ENCODE results near the gene HTRA3.

The HTRA3 gene

DNA sequence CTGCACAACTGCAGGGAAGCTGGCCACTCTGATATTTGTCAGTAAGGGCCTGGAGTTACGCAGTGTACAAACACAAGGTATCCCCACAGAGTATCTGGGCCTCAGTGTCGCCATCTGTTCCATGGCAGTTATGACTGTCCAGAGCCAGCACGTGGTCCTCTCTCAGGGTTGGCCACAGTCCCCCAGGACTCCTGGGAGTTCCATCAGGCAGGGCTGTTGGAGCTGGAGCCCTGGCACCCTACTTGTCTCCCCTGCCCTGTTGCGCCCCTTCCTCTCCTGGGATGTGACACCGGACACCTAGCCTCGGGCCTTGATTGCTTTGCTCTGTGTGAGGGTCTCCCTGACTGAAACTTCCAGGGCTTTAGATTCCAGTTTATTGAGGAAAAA, 8.4 kb downstream of the HTRA3 start:
- Mint-ChIP-seq H3K4me1 (peaks cover 4% of the 10 kb centered on the region), H3K4me3 (no peak overlapping the region), H3K9me3 (no peaks in the 10 kb centered on the region), H3K27ac (no peak overlapping the region), H3K36me3 (no peaks in the 10 kb centered on the region)
- DNase-seq (ENCODE audit: low spot score in 2 of 2): no peak
- no peak for ATAC-seq

DNA sequence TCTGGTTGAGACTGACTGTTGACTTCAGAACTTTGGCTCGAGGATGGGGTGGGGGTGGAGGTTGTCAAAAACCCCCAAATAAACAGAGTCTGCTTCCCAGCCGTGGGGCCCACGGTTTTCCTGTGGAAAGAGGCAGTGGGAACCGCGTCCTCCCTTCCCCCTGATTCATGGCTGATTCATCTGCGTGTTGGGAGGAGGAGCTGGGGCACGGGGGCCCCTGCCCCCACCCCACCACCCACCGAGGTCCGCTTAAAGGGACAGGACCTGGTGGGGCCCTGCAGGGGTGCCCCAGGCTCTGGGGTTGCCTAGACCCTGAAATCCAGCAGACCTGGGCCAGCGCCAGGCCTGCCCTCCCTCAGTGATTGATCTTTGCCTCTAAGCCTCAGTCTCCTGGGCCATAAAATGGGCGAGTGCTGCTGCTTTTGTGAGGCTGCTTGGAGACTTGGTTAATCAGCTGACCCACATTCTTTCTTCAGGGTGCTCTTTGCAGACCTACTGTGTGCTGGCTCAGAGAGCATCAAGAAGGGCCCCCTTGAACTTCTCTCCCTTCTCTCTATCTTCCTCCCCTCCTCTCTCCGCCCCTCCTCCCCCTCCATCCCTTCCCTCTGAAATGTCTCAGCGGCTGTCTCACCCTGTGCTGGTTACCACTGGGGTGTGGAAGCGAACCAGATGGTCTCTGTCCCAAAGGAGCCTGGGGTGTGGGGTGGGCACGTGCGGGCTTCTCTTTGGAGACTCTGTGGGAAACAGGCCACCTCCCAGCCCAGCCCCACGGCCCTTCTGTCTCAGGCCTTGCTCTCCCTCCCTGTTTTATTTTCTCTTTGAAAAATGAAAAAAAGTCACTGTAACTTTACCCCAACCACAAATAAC, 9.1 kb downstream of the HTRA3 start:
- no peaks in the 10 kb centered on the region for H3K36me3 Mint-ChIP-seq
- no peaks in the 10 kb centered on the region for H3K9me3 Mint-ChIP-seq
- no peak for ATAC-seq
- no peak overlapping the region for H3K27ac Mint-ChIP-seq
- peaks cover 4% of the 10 kb centered on the region for H3K4me1 Mint-ChIP-seq
- no peak overlapping the region for H3K4me3 Mint-ChIP-seq
- no peak for DNase-seq (ENCODE audit: low spot score in 2 of 2)

DNA sequence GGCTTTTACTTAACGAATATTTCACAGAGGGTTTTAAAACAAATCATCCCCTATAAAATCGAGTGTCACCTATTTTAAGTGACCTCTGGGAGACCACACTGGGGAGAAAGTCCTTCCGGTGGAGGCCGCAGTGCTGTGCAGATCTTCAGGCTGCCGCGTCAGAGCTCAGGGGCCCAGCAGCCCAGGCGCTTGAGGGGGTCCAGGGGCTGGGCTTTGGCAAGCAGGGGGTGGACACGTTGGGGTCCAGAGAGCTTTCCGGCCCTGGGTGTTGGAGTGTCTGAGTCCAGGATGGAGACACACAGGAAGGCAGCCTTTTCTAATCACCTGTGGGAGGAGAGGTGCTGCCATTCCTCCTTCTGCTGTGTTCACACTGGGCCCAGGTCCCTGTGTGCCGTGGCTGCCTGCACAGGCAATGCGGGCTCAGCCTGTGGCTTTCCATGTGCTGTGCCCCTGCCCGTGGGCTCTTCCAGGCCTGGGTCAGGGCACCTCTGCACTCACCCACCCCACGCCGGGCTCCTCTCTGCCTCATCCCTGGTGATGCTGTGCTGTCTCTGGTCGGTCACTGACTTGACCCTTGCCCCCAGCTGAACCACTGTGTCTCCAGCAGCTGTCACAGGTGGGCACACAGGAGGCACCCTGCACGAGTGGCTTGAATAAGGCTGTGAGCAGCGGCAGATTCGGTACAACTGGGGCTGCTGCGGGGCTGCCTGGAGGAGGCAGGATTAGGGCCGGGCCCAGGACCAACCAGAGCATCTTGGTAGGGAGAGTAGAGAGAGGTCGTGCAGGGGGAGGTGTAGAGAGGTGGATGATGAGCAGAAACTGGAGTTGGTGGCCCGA, 10.0 kb downstream of the HTRA3 start:
- DNase-seq (ENCODE audit: low spot score in 2 of 2): no peak
- Mint-ChIP-seq H3K27ac (no peak overlapping the region), H3K4me1 (peaks cover 4% of the 10 kb centered on the region), H3K36me3 (no peaks in the 10 kb centered on the region), H3K9me3 (no peaks in the 10 kb centered on the region), H3K4me3 (no peak overlapping the region)
- no peak for ATAC-seq

DNA sequence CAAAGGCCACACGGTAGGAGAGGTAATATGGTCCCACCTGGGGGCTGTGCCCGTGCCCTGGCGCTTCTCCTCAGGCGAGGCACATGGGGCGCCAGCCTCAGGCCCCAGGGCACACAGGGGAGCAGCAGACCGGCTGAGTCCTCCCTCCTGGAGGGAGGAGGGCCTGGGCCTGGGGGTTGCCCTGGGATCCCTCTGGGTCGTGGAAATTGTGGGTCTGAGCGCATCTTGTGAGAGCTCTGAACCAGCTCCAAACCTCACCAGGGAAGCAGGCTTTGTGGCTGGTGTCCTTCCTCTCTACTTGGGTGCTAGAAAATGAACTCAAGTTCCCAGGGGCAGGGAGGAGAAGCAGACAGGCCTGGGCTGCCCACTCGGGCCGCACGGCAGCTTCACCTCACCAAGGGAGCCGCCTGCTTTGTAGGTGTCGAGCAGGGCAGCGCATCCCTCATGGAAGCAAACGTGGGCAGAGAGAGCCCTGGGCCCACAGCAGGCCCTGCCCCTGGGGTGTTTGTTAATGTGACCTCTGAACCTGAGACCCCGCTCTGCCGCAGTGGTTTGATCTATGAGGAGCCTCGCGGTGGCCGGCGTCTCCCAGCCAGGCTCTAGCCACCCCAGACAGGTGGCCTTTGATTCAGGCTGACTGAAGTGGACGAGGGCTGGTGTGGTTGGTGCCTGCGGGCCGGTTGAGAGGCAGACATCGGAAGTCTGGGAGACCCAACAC, 10.8 kb downstream of the HTRA3 start:
- ATAC-seq (no peak), DNase-seq (ENCODE audit: low spot score in 2 of 2) (no peak)
- no peaks in the 10 kb centered on the region for H3K36me3 Mint-ChIP-seq
- H3K9me3 Mint-ChIP-seq: no peaks in the 10 kb centered on the region
- H3K4me3 Mint-ChIP-seq: no peak overlapping the region
- no peak overlapping the region for H3K27ac Mint-ChIP-seq
- peaks cover 4% of the 10 kb centered on the region for H3K4me1 Mint-ChIP-seq

DNA sequence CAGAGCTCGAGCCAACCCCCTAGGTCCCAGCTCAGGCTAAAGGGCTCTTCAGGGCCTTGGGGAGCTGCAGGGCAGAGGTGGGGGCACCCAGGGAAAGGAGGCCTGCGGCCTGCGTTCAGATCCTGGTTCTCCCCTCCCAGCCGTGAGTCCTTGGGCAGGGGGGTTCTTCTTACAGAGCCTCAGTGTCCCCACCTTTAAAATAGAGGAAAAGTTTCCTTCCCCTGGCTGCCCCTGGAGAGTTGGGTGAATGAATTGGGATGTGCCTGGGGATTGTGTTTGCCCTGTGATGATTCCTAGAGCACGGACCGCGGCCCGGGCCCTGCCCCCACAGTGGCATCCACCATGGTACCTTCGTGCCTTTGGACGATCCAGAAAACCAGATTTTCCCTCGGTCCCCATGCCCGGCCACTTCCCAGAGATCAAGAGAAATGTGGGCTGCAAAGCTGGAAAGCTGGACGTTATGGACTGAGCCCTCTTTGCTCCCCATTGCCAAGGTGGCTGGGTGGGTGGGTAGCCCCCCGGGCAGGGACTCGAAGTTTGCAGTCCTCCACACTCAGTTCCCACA, 11.4 kb downstream of the HTRA3 start:
- peaks cover 4% of the 10 kb centered on the region for H3K4me1 Mint-ChIP-seq
- no peak overlapping the region for H3K4me3 Mint-ChIP-seq
- H3K36me3 Mint-ChIP-seq: no peaks in the 10 kb centered on the region
- H3K9me3 Mint-ChIP-seq: no peaks in the 10 kb centered on the region
- no peak overlapping the region for H3K27ac Mint-ChIP-seq
- DNase-seq (ENCODE audit: low spot score in 2 of 2): no peak
- no peak for ATAC-seq

DNA sequence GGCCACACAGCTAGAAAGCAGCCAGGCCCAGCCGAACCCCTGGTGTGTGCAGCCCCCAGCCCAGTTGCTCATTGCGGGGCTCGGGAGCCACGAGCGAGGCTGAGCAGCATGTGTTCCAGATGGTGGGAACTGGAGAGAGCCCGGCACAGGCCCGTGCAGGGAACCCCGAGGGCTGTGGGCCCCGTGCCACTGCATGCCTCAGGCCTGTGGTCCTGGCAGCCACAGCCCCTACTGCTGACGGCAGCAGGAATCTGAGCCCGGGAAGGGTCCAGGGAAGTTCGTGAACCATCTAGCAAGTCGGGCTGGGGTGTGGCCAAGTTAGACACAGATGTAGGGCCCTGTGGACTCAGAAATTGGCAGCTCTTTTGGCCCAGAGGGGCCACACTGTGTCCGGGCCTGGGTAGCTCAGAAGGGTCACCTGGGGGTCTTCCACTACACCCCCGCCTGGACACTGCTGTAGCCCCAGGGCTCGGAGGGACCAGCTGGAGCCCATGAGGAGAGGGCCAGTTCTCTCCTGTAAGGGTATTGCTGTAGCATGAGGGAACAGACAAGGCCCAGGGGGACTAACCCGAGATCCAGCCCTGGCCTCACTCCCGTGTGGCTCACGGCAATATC, 12.1 kb downstream of the HTRA3 start:
- H3K4me3 Mint-ChIP-seq: no peak overlapping the region
- DNase-seq (ENCODE audit: low spot score in 2 of 2) (no peak), ATAC-seq (no peak)
- H3K36me3 Mint-ChIP-seq: no peaks in the 10 kb centered on the region
- H3K27ac Mint-ChIP-seq: no peak overlapping the region
- H3K9me3 Mint-ChIP-seq: no peaks in the 10 kb centered on the region
- peaks cover 4% of the 10 kb centered on the region for H3K4me1 Mint-ChIP-seq

DNA sequence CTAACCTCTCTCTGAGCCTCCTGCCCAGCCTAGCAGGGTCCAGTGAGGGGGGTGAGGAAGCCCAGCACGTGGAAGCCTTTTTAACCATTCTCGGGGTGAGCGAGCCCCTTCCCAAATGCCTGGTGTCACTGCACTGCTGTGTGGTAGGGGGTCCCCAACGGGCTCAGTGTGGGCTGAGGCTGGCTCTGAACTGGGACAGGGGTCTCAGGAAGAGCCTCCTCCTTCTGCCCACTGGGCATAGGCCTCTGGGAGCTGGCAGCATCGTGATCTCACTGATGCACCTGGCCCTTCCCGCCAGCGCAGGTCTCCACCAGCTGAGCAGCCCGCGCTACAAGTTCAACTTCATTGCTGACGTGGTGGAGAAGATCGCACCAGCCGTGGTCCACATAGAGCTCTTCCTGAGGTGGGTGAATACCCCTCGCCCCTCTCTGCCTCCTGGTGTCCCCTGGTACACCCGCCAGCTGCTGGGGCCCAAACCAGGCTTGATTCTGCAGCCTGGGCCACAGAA, 12.6 kb downstream of the HTRA3 start:
- Mint-ChIP-seq H3K4me3 (no peak overlapping the region), H3K9me3 (no peaks in the 10 kb centered on the region), H3K27ac (no peak overlapping the region), H3K4me1 (peaks cover 4% of the 10 kb centered on the region), H3K36me3 (no peaks in the 10 kb centered on the region)
- ATAC-seq: no peak
- no peak for DNase-seq (ENCODE audit: low spot score in 2 of 2)

DNA sequence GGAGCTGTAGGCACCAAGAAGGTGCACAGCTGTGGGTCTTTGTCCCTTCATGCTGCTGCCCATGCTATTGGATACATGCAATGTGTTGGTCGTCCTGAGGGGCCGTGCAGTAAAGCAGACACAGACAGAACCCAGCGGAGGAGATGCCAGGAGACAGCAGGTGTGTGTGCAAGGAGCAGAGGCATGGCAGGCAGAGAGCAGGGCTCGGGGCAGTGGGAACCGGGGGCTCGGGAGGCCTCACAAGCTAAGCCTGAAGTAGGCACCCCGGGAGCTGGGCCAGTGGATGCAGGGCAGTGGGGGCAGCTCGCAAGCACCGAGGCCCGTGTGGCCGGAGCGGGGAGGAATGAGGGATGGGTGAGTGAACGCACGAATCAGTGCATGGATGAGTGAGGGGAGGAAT, 13.2 kb downstream of the HTRA3 start:
- DNase-seq (ENCODE audit: low spot score in 2 of 2): no peak
- no peaks in the 10 kb centered on the region for H3K9me3 Mint-ChIP-seq
- no peak overlapping the region for H3K4me3 Mint-ChIP-seq
- H3K36me3 Mint-ChIP-seq: no peaks in the 10 kb centered on the region
- H3K4me1 Mint-ChIP-seq: peaks cover 4% of the 10 kb centered on the region
- no peak for ATAC-seq
- no peak overlapping the region for H3K27ac Mint-ChIP-seq

DNA sequence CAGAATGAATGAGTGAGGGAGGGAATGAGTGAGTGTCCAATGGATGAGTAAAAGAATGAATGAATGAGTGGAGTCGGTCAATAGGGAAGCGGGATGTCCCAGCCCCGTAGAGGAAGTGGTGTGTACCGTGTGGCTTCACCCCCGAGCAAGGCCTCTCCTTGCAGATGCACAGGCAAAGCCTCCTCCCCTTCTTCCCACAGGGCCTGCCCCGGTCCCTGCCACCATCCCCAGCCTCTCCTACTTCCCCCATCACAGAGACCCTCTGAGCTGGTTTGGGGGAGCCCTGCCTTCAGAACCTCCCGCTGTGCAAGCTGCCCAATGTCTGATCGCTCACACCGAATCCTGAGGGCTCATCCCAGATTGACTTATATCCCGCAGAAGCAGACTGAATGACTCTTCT, 13.6 kb downstream of the HTRA3 start:
- no peak for DNase-seq (ENCODE audit: low spot score in 2 of 2)
- H3K4me3 Mint-ChIP-seq: no peak overlapping the region
- H3K27ac Mint-ChIP-seq: no peak overlapping the region
- no peaks in the 10 kb centered on the region for H3K9me3 Mint-ChIP-seq
- peaks cover 4% of the 10 kb centered on the region for H3K4me1 Mint-ChIP-seq
- no peaks in the 10 kb centered on the region for H3K36me3 Mint-ChIP-seq
- ATAC-seq: no peak

DNA sequence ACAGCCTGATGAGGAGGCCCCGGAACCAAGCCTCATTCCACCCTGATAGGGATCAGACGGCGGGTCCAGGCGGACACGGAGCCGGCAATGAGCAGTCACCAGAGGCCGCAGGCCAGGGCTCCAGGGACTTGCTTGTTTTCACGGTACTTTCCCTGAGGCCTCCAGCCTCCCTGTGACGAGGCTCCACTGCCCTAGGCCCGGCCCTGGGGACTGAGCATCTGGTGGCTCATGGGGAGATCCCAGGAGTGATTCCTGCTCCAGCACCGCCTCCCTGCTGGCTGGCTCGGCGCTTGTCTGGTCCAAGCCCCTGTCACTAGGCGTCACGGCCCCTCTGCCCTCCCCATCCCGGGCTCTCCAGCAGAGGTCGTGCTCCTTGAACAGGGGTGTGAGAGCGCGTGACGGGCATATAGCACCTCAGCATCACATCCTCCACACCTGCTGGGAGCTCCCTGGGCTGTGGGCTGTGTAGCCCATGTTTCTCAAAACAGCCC, 14.1 kb downstream of the HTRA3 start:
- peaks cover 1% of the 10 kb centered on the region for H3K36me3 Mint-ChIP-seq
- H3K27ac Mint-ChIP-seq: no peak overlapping the region
- DNase-seq (ENCODE audit: low spot score in 2 of 2) (no peak), ATAC-seq (no peak)
- no peaks in the 10 kb centered on the region for H3K9me3 Mint-ChIP-seq
- H3K4me1 Mint-ChIP-seq: peaks cover 4% of the 10 kb centered on the region
- H3K4me3 Mint-ChIP-seq: no peak overlapping the region

DNA sequence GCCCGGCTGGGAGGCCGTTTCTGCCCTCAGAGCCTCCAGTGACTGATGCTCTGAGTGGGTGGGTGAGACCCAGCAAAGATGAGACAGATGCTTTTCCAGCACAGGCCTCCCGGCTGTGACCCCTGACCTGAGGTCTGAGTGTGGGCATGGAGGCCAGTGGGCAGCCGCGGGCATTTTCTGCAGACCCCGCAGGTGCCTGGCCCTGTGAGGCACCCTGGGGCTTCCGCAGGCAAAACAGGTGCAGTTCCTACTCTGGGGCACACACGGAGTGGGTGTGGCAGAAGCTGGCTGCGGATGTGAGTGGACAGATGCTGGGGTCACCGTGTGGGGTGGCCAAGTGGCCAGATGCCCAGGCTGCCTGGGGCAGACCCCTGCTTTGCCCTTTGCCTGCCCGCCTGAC, 14.8 kb downstream of the HTRA3 start:
- DNase-seq (ENCODE audit: low spot score in 2 of 2) (no peak), ATAC-seq (no peak)
- Mint-ChIP-seq H3K27ac (no peak overlapping the region), H3K4me3 (no peak overlapping the region), H3K36me3 (peaks cover 5% of the 10 kb centered on the region), H3K9me3 (no peaks in the 10 kb centered on the region), H3K4me1 (peaks cover 4% of the 10 kb centered on the region)

DNA sequence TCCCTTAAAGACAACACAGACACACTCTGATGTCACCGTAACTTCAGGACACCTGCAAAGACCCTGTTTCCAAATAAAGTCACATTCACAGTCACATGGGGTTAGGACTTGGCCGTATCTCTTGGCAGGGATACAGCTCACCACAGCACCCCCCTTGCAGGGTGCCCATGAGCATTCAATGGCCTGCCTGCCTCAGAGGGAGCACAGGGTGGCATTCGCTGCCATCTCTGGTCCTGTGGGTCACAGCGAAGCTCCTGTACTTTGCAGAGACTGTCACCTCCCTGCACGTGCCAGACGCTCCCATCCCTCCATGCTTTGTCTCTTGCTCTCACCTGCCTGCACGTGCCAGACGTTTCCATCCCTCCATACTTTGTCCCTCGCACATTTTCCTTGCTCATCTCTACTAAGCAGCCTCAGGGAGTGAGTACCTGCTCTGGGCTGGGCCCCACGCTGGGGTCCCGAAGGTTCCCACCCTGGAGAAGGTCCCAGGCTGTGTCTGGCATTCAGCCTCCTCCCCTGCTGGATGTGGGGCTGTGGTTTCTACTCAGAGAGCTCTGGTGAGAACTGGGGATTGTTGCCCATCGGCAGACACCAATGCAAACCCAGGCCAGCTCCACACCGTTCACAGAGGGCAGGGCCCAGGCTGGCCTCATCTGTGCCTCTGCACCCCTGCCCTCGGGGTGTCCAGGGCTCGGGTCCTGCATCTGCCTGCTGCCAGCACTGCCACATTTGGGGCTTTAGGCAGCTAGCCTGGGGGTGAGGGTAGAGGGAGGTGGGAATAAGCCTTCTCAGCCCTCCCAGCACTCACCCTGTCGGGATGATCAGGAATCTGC, 15.8 kb downstream of the HTRA3 start:
- peaks cover 5% of the 10 kb centered on the region for H3K36me3 Mint-ChIP-seq
- H3K4me3 Mint-ChIP-seq: no peak overlapping the region
- H3K27ac Mint-ChIP-seq: no peak overlapping the region
- no peak for ATAC-seq
- H3K9me3 Mint-ChIP-seq: no peaks in the 10 kb centered on the region
- H3K4me1 Mint-ChIP-seq: peaks cover 4% of the 10 kb centered on the region
- DNase-seq (ENCODE audit: low spot score in 2 of 2): no peak

DNA sequence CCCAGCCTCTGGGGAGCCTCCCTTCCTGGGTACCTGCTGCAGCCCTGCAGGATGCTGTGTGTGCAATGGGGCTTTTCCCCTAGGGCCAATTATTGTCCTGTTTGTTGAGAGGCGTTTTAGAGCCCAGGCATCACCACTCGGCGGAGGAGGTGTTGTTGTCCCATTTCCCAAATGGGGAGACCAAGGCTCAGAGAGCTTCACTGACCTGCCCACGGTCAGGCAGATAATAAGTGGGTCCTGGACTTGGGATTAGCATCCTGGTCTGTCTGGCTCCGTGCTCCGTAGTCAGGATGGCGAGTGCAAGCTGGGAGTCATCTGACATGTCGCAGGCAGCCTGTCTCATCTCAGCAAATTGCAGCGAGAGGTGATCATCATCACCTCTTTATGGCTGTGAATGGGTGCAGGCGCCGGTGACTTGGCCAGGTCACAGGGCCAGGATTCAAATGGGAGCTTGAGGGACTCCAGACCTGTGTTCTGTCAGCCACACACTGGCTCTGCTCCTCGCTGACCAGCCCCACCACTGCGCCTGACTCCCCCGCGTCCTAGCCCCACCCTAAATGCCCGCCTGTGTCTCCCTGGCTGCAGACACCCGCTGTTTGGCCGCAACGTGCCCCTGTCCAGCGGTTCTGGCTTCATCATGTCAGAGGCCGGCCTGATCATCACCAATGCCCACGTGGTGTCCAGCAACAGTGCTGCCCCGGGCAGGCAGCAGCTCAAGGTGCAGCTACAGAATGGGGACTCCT, 16.6 kb downstream of the HTRA3 start:
- H3K4me3 Mint-ChIP-seq: no peak overlapping the region
- H3K4me1 Mint-ChIP-seq: peaks cover 4% of the 10 kb centered on the region
- DNase-seq (ENCODE audit: low spot score in 2 of 2) (no peak), ATAC-seq (no peak)
- H3K27ac Mint-ChIP-seq: no peak overlapping the region
- H3K9me3 Mint-ChIP-seq: no peaks in the 10 kb centered on the region
- peaks cover 5% of the 10 kb centered on the region for H3K36me3 Mint-ChIP-seq
